GM21825 (cell line): ENCODE measurements around the gene TMBIM6.

Source experiments
- ATAC-seq: cut with Tn5 transposase; IDR thresholded peaks from one replicate; pipeline ENCODE4 v1.9.1; 2021; ENCODE audit warnings: mild to moderate bottlenecking, moderate library complexity; ENCODE audit not compliant: unreplicated experiment

TMBIM6 gene

DNA sequence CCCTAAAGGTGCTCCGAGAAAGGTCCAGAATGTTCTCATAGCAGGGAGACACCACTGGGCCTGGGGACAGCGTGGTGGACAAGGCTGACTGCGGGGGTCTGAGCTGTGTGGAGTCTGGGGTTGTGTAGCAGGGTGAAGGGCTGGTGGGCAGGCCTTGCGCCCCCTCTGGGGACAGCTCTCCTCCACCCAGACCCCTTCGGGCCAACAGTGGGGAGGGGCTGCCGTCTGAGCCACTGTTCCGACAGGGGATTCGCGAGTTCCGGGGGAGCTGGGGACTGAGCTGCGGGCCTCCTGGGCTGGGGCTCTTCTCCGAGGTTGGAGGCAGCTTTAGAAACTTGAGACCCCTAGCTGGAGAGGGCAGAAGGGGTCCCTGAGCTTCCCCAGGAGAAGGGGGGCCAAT is 54.8 kb downstream of the TMBIM6 start:
- no peak for ATAC-seq

DNA sequence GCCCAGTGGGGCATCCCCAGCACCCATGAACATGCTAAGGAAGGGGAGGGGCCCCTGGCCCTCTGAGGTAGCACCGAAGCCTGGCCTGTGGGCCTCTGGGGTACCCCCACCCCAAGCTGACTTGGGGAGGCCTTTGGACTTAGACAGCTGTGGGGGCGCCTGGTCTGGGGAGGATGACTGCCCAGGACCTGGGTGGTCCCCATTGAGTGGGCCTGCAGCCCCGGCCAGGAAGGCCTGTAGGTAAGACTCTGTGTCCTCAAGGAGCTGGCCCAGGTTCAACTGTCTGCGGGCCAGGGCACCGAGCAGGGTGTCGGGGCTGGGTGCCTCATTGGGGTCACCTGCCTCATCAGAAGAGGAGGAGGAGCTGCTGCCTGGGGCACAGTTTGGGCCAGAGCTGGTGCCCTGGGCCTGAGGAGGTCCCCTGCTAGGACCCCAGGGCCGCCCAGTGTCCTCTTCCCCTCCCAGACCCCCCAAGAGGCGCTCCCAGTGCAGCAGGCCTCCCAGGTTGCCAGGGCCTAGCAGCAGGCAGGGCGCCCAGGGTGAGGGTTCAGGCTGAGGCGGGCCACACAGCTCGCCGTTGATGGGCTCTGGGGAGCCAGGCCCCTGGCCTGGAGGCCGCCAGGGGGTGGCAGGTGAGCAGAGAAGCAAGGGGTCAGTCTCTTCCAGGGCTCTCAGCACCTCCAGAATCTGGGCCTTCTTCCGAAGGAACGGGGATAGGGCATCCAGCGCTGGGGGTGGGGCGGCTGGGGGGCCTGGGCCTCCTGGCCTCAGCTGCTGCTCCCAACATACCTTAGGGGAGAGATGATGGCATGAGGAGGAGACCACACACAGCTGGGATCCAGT is 55.5 kb downstream of the TMBIM6 start:
- ATAC-seq = no peak

DNA sequence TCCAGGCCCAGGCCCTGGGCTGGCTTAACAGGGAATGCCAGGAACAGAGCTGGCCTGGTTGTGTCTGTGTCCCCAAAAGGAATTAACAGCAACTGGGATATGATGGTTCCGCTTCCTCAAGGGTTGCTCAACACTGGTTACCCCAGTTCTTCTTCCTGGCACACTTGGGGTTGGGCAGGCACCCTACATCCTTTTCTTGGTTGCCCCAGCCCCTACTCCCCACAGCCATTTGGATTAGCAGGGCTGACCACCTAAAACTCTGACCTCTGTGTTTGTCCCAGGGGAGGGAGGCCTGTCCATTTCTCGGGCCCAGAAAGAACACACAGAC is 56.1 kb downstream of the TMBIM6 start:
- ATAC-seq = no peak

DNA sequence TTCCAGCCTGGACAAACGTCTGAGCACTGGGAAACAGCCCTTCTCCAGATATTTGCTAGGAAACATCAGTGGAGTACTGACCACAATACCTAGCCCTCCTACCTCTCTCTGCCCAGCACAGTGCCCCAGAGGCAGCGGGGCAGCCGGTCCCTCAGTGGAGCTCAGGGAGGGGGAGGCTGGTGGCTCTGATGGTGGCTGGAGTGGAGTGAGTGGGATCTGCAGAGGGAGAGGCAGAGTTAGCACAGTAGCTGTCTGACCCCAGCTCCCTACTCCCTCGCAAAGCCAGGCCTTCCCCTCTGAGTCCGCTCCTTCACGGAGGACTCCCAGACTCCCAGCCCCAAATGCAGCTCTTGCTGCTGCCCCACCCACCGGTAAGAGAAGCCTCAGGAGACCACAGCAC is 56.9 kb downstream of the TMBIM6 start:
- ATAC-seq = no peak

DNA sequence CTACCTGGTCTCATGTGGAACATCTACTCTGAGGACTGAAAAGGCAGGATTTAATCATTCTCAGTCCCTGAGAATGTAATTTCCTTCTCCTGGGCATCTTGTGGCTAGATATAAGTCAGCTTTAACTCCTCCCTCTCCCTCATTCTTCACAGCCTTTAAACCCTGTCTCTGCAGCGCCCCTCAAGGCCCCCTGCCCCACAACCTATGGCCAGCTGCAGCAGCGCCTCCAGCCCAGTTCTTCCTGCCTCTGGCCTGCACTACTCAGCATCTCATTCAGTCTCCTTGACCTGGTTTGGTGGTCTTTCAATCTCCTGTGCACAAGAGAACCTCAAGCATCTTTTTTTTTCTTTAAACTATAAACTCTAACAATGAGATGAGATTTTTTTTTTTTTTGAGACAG is 57.6 kb downstream of the TMBIM6 start:
- no peak for ATAC-seq

DNA sequence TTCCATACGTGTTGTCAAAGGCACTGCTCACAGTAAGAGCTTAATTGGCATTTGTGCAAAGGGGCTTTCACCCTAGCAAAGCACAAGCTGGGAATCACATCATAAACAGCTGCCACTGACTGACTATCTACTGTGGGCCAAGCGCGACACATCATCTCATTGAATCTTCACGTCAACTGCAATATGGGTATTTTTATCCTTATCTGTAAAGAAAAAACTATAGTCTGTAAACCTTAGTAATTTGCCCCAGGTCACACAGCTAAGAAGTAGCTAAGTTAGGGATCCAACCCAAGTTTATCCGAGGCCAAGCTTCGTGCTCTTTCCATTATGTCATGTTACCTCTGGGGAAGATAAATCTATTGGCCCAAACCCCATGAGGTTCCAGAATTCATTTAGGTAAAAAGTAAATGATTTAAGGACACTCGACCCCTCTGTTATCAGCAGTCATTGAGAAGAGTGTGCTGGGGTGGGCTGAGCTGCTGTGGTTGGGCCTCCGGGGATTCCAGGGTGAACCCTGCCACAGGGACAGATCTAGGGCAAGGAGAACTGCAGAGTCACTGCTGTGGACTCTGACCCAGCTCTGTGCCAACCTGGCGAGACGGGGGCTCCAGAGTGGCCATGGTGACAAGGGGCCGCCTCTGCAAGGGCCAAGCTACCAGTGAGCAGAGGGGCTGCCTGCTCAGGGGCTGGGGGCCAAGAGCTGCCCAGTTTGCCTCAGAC is 59.2 kb downstream of the TMBIM6 start:
- ATAC-seq = no peak

DNA sequence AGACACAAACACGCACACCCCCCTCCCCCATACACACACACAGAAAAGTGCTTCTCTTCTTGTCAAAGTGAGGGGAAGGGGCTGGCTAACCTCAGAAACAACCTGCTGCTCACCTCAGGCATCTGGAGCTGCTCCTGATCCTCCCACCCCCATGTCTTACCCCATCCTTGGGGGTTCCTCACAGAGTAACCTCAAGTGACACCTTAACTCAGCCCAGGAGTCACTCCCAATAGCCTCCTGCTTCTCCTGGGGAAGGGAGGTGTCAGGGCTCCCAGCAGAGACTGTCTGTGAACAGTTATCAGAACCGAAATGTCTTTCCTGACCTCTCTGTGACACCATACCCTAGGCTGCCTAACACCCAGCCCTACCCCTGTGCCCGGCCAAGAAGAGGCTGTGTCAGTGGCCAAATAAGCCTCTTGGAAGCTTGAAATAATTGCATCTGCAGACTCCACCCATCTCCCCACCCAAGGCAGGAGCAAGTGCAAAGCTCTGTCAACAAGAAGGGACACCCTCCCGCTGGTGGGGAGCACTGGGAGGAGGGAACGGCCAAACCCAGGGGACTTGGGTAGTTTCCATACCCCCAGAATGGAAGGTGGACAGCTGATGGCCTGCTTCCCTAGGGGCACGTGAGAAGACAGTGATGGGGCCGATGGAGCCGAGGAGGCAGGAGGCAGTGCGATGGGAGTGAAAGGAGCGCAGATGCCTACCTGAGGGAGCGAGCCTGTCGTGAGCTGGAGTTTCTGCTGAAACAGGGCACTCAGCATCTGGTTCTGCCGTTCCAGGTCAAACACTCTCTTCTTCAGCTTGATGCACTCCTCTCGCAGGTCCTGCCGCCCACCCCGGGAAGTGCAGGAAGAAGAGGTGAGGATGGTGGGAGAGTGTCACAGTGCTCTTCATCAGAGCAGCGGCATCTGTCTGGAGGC is 60.0 kb downstream of the TMBIM6 start:
- ATAC-seq = no peak

DNA sequence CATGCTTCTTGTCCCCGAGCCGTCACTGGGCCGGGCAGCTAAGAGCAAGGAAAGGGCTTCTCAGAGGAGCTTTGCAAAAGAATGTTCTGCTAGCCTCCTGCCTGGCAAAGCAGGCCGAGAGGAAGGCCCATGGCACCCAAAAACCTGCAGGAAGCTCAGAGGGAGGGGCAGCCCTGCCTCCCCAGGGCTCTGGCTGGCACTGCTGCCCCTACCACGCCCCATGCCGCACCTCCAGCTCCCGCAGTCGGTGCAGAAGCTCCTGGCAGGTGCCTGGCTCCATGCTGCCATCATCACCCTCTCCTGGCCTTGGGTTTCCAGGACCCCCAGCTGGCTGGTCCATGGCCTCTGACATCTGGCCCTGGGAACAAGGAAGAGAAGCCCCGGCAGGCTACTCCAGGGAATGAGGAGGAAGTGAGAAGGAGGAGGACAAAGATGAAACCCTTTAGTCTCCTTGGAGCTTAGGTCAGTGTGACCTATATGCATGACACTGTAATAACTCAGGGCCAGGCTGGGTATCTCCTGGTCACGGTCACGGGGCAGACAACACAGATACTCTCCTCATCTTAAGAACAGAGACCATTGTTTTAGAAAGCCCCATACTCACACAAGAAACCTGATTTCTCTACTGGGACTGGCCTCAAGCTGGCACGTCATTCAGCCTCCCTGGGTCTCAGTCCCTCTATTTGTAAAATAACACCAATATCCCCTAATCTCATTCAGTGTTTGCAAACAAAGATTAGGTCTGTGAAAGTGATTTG is 62.5 kb downstream of the TMBIM6 start:
- no peak for ATAC-seq

DNA sequence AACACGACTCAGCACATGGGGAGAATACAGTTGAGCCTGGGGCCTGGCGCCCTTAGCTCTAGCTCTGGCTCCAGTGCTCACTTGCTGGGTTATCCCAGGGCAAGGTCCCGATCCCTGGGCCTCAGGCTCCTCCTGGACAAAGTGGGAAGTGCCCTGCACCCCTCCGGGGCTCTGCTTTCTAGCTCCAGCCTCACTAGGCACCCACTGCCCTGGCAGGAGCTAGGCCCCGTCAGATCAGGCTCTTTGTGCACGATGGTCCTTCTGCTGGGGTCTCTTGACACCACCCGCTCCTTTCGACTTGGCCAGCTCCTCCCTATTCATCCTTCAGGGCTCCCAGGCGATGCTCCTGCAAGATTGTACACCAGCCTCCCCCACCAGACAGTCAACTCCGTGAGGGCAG is 63.5 kb downstream of the TMBIM6 start:
- ATAC-seq = no peak

DNA sequence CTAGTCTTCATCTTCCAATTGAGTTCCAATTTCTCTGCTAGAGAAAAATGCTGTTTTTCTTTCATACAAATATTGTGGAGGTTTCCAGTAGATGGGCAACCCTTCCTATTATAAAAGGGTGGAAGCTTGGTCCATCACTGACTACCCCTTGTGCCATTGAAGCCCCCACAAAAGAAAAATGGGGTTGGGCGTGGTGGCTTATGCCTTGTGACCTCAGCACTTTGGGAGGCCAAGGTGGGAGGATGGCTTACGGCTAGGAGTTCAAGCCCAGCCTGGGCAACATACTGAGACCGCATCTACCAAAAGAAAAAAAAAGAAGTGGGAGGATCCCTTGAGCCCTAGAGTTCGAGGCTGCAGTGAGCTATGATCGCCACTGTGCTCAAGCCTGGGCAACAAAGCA is 64.1 kb downstream of the TMBIM6 start:
- no peak for ATAC-seq

DNA sequence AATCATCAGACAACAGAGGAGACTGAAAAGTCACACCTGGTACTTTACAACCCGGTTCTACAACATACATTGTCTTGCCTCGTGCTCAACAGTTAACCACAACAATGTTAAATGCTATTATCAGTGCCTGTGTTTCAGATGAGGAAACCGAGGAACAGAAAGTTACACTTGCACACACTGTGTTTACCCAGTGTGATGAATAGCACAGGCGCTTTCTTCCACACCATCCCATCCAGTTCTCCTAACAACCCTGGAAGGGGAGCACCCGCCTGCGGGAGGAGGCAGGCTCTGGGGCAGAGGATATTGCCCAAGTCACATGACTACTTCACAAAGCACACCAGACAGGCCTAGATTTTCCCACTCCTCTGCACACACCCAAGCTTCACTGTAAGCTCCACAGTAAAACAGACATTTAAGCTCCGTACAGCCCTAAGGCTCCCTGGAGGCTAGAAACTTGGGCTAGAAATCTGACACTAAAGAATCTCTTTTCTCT is 65.0 kb downstream of the TMBIM6 start:
- ATAC-seq = no peak

DNA sequence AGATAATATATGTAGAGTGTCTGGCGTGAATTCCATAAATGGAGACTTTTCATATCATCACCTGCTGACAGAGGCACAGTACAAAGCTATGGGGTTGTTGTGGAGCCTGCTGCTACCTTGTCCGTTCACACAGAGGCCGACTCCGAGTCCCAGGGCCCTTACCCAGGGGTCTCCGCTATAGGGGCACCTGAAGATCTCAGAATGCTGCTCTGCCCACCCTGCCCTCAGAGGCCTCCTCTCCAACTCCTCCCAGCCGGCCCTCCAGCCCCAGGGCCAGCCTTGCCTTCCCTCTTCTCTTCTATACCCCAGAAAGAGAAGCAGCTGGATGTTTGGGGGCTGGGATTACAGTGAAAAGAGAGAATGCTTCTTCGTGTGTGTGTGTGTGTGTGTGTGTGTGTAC is 65.5 kb downstream of the TMBIM6 start:
- ATAC-seq = no peak

DNA sequence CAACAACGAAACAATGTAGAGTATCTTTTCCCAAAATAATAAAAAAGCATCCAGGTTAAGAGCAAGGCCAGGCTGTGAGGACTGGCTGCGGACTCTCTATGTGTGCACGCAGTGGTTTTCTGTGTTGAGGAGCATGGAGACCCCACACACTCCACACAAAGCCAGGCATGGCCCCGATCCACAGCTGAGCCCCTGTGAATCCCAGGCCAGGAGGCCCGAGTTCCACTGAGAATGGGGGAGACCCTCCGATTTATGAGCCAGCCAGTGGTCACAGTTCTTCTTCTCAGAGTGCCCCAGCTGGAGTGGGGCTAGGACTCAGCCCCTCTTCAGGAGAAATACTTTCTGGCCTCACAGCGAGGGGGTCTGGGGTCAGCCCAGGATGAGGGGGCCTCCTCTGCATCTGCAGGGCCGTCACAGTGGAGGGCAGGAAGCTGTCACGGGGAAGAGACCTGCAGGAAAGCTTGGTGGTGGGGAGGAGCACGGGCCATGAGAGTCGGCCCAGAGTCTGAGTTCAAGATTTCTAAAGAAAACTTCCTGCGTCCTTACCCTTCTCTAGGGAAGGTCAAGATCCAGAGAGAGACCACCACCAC is 66.7 kb downstream of the TMBIM6 start:
- ATAC-seq = no peak

DNA sequence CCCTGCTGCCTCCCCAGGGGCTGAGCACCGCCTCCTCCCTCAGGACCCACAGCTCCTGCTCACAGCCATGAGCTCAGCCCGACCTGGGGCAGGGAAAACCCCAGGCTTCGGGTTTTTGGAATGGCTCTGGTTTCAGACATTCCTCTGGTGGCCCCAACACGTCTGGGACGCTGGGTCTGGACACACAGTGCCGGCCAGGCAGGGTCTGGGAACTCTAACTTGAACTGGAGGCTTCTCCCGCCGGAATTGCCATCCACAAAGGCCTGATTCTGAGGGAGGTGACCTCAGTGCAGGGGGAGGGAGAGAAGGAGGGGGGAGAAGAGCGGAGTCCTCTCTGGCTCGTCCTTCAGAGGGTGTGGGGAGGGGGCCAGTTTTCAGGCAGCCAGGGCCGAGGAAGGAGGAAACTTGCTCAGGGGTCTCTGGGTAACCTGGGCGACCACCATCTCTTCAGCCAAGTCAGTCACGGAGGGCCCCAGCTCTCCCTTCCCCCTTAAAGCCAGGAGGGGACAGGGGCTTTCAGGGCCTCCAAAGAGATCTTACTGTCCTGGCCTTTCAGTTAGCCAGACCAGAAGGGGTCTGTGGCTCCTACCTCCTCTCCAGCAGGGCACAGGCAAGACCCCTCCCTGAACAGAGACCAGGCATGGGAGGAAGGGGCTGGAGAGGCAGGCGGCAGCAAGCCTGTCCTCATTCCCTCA is 67.5 kb downstream of the TMBIM6 start:
- no peak for ATAC-seq

DNA sequence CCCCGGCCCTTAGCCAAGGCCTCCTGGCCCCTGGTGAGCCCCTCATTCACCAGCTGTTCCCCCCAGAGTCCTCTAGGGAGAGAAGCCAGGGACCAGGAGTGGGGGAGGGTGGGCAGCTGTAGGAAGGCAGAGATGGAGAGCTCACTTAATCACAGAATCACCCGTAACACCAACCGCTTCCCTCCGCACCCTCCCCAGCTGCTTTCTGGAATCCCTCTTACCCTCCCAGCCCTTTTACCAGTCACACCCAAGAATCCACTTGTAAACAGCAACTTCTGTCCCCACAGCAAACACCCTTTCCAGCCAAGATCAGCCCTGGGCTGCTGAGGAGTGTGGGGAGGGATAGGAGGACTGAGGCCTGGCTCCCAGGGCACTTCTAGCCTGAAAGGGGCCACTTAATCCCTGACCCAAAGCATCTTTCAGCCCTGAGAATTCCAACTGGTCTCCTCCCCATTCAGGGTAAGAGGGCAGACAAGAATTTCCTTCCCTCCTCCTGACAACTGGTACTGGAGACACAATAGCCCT is 68.1 kb downstream of the TMBIM6 start:
- no peak for ATAC-seq

DNA sequence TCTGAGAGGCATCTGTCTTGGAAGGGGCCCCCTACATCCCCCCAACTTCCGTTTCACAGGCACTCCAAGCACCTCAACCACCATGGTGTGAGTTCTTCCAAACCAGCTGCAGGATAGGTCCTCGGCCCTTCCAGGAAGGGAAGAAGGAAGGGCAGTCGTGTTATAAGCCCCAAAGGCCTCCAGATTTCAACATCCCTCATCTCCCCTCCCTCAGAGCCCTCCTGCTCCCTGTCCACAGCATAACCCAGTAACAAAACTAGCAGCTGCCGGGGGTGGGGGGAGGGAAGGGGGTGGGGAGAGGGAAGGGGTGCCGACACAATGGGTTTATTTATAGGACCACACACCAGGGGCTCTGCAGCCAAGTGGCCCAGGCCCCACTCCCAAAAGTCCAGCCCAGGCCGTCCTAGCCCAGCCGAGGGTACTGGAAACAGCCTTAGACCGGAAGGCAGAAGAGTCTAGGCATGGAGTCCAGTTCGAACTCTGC is 68.6 kb downstream of the TMBIM6 start:
- ATAC-seq = no peak

DNA sequence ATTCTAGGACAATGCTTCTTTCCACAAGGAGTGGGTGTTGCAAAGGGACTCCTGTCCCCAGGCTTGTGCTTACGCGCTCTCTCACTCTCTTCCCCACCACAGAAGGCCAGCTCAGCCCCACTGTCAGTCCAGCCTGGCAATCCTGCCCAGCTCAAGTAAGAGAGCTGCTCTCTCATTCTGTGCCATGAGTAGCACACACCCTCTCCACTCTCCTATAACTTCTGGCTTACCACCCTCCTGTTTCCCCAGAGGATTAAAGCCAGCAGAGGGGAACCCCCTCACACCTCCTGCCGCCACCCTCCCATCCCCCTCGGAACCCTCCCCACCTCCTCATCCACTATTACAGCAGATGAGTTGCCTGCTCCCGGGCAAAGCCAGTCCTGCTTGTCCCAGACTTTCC is 69.8 kb downstream of the TMBIM6 start:
- no peak for ATAC-seq

DNA sequence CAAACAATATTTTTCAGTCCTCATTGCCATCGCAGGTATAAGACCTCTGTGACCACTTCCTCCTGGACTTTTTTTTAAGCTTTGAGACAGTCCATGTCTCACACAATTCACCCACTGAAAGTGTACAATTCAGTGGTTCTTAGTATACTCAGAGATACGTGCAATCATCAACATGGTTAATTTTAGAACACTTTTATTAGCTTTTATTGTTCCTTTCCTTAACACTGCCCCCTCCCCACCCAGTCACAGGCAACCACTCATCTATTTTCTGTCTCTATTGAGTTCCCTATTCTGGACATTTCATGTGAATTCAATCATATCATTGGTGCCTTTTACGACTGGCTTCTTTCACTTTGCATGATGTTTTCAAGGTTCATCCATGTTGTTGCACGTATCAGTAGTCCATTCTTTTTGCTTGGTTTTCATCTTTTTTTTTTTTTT is 70.6 kb downstream of the TMBIM6 start:
- ATAC-seq = no peak

DNA sequence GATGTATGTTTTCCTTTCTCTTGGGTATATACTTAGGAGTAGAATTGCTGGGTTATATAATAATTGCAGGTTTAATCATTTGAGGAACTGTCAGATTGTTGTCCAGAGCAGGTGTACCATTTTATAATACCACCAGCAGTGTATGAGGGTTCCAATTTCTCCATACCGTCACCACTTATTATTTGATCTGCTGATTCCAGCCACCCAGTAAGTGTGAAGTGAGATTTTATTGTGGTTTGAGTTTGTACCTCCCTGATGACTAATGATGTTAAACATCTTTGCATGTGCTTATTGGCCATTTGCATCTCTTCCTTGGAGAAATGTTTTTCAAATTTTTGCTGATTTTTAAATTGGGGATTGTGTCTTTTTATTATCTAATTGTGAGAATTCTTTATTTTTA is 71.8 kb downstream of the TMBIM6 start:
- no peak for ATAC-seq
